Thymus (tissue), 11 donors: ENCODE results near the gene PBXIP1. TPM values are rescaled to one million over a fixed set of nuclear protein-coding genes. Genes with fewer than 3 reads are reported as not detected.

ENCODE experiments used
- DNase-seq, 9 donors: peaks; one replicate each; pipeline ENCODE4 v3.0.0-alpha.2; 2013; ENCODE audit warnings: low spot score in 9 of 9, low read depth in 6 of 9, missing footprints in 1 of 9
- H3K27ac ChIP-seq, 2 donors: one replicate each; pipeline ENCODE4 v1.5.1; 2013; ENCODE audit warnings: control low read depth in 1 of 2, low read depth in 1 of 2, low read length in 1 of 2, mild to moderate bottlenecking in 1 of 2, moderate library complexity in 1 of 2
- H3K27me3 ChIP-seq, 2 donors: one replicate each; pipeline ENCODE4 v1.5.1; 2013; ENCODE audit warnings: low read length in 1 of 2; ENCODE audit not compliant: control insufficient read depth in 2 of 2, insufficient read depth in 1 of 2
- H3K36me3 ChIP-seq, 2 donors: one replicate each; pipeline ENCODE4 v1.5.1; 2013; ENCODE audit warnings: low read length in 1 of 2, mild to moderate bottlenecking in 1 of 2, moderate library complexity in 1 of 2; ENCODE audit not compliant: control insufficient read depth in 2 of 2, insufficient read depth in 2 of 2
- H3K4me1 ChIP-seq, 2 donors: one replicate each; pipeline ENCODE4 v1.5.1; 2013; ENCODE audit warnings: low read length in 2 of 2; ENCODE audit not compliant: control insufficient read depth in 2 of 2, insufficient read depth in 2 of 2
- H3K4me3 ChIP-seq, 2 donors: one replicate each; pipeline ENCODE4 v1.5.1; 2013; ENCODE audit warnings: low read length in 2 of 2, control low read depth in 1 of 2, mild to moderate bottlenecking in 1 of 2
- H3K9me3 ChIP-seq, 2 donors: one replicate each; pipeline ENCODE4 v1.5.1; 2013; ENCODE audit warnings: low read length in 1 of 2, mild to moderate bottlenecking in 1 of 2; ENCODE audit not compliant: control insufficient read depth in 2 of 2, insufficient read depth in 1 of 2
- WGBS: extraction: QIAGEN DNeasy Blood & Tissue Kit; methylation state at CpG from one replicate; pipeline ENCODE4 v1.1.7; 2013; 5-methylcytosine and 5-hydroxymethylcytosine counted together
- polyA plus RNA-seq: library from polyadenylated mRNA; stranded (reverse); fragments of 200-250 nt; gene quantifications from one replicate; pipeline ENCODE4 v1.2.3, GENCODE V29; 2013
- total RNA-seq: library from RNA; stranded (reverse); fragments of 120-200 nt; gene quantifications from one replicate; pipeline ENCODE4 v1.2.4, GENCODE V29; 2013
- donor health status: healthy.

PBXIP1 gene
- total and polyA plus RNA-seq, 2 donors = 91.5 to 104 TPM

GRCh38 chr1:154943649-154944400 lies 12.1 kb downstream of the PBXIP1 start:
- Histone ChIP-seq H3K27ac (peak overlapping the region; percentile 22 to 23), H3K27me3 (no peaks in the 10 kb centered on the region), H3K9me3 (peaks cover 0 to 4% of the 10 kb centered on the region in 2 donors), H3K4me1 (peaks cover 10 to 56% of the 10 kb centered on the region in 2 donors), H3K36me3 (peaks cover 43 to 57% of the 10 kb centered on the region in 2 donors), H3K4me3 (no peak overlapping the region)
- peak in 2 of 9 donors; percentile 58 to 65 for DNase-seq
- 50% methylated on average over 6 of the region's 6 CpGs for WGBS

- peaks cover 23 to 36% of the 10 kb centered on the region in 2 donors for H3K36me3 ChIP-seq
These were observed 14.4 kb downstream of the PBXIP1 start for GRCh38 chr1:154941333-154942013.

DNA sequence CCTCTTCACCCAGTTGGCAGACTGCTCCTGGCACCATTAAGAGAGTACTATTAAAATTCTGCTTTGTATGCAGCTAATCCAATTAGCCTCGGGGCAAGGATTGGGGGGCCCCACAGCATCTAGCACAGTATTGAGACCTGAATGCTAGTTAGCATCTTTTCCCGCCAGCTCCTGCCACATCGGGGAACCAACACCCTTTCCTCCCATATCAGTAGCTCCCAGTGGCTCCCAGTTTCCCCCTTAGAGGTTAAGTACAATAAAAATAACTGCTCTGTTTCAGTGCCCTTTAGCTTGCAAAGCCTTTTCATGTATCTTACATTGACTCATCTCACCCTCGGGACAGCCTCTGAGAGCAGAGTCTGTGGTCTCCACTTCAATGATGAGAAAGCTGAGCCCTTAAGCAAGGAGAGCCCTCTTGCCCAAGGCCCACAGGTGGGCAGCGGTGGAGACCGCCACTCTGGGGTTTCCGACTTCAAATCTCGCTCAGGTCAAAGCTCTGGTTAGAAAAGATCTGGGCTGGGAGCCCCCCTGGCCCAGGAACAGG lies 15.2 kb downstream of the PBXIP1 start:
- peaks cover 0 to 6% of the 10 kb centered on the region in 2 donors for H3K9me3 ChIP-seq
- H3K4me3 ChIP-seq = no peak overlapping the region
- no peak for DNase-seq
- WGBS = 88% methylated on average over 8 of the region's 8 CpGs
- no peak overlapping the region for H3K27ac ChIP-seq
- H3K4me1 ChIP-seq = peaks cover 15 to 80% of the 10 kb centered on the region in 2 donors
- peaks cover 15 to 28% of the 10 kb centered on the region in 2 donors for H3K36me3 ChIP-seq
- H3K27me3 ChIP-seq = no peaks in the 10 kb centered on the region

More at GRCh38 chr1:154941333-154942013, 14.4 kb downstream of the PBXIP1 start:
- no peaks in the 10 kb centered on the region for H3K27me3 ChIP-seq
- DNase-seq = no peak
- no peak overlapping the region for H3K4me3 ChIP-seq
- peaks cover 0 to 6% of the 10 kb centered on the region in 2 donors for H3K9me3 ChIP-seq
- WGBS = 91% methylated on average over 5 of the region's 5 CpGs
- H3K4me1 ChIP-seq = peaks cover 10 to 72% of the 10 kb centered on the region in 2 donors
- peak overlapping the region; percentile 11 to 88 for H3K27ac ChIP-seq

GRCh38 chr1:154940213-154940560 lies 15.7 kb downstream of the PBXIP1 start:
- DNase-seq = no peak
- Histone ChIP-seq H3K9me3 (peaks cover 0 to 6% of the 10 kb centered on the region in 2 donors), H3K27me3 (no peaks in the 10 kb centered on the region), H3K4me3 (no peak overlapping the region), H3K4me1 (peaks cover 16 to 82% of the 10 kb centered on the region in 2 donors), H3K27ac (no peak overlapping the region), H3K36me3 (peaks cover 10 to 23% of the 10 kb centered on the region in 2 donors)
- WGBS = 68% methylated on average over 1 of the region's 1 CpG

DNA sequence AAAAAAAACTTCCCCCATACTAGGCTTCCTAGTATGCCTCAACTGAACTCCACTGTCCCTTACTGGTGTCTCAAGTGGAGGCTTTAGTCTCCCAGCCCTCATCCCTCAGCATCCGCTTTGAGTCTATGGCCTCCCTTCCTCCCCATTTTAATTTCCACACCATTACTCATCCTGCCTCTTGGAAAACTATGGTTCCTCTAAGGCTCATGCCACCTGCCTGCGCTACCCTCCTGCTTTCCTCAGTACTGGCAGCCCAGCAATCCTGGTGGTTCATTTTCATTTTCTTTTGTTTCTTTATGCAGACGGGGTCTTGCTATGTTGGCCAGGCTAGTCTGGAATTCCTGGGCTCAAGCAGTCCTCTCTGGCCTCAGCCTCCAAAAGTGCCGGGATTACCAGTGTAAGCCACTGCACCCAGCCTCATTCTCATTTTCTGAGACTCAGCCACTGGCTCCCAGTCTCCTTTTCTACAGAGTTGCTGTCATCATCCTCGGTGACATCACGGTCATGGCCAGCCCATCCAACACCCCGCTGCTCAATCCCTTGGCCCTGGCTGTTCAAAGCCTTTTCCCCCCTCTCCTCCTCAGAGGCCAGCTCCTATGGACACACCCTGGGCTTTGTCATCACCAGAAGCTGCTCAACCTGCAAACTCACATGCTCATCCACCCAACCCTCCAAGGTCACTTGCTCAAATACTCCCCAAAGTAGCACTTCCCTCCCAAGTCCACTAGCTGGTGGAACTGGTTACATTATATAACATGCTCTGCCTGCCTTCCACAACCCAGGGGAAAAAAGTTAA lies 17.1 kb downstream of the PBXIP1 start:
- 98% methylated on average over 7 of the region's 7 CpGs for WGBS
- Histone ChIP-seq H3K27me3 (no peaks in the 10 kb centered on the region), H3K4me1 (peaks cover 14 to 72% of the 10 kb centered on the region in 2 donors), H3K4me3 (no peak overlapping the region), H3K27ac (peak overlapping the region; percentile 38 to 95), H3K9me3 (peaks cover 0 to 6% of the 10 kb centered on the region in 2 donors), H3K36me3 (peaks cover 3 to 10% of the 10 kb centered on the region in 2 donors)
- DNase-seq = no peak

GRCh38 chr1:154937988-154938386 lies 17.9 kb downstream of the PBXIP1 start:
- DNase-seq = no peak
- H3K9me3 ChIP-seq = peaks cover 0 to 6% of the 10 kb centered on the region in 2 donors
- H3K27me3 ChIP-seq = no peaks in the 10 kb centered on the region
- H3K4me3 ChIP-seq = no peak overlapping the region
- 95% methylated on average over 8 of the region's 8 CpGs for WGBS
- peaks cover 14 to 64% of the 10 kb centered on the region in 2 donors for H3K4me1 ChIP-seq
- peaks cover 3 to 8% of the 10 kb centered on the region in 2 donors for H3K36me3 ChIP-seq
- H3K27ac ChIP-seq = peak overlapping the region in 1 of 2 donors; percentile 95

DNA sequence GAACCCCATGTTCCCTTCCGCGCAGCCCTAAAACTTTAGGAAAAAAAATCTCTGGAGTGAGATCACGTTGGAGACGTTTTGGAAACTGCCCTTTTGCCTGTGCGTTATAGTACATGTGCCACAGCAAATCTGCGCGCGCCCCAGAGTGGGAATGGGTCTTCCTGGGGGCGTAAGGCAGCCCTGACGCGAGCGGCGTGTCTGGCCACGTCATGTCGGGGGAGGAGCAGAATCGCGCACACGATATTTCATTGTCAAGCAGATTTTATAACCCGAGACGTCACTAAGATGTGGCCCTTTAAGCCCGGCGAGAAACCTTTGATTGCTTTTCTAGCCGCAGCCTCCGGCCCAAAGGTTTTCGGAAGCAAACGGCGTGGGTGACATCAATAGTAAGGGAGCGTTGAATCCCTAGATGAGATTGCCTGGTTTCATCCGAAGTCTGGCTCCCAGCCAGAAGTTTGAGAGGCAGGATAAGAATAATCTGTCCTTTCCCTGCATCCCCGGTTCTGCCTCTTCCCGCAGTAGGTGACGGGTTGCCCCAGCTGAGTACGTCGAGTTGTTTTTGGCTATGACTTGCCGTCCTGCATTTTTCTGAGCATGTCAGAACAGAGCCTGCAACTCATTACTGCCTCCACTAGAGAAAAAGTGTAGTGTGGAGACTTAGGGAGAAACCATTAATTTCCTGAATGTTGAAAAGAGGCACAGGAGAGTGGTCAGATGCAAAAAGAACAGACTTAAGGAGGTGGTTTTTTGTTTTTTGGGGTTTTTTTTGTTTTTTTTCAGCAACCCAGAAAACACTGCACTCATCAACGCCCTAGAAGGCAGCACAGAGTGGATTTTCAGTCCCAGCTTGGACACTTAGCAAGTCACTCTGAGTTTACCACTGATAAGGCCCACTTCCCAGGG lies 18.6 kb downstream of the PBXIP1 start:
- Histone ChIP-seq H3K4me1 (peaks cover 9 to 58% of the 10 kb centered on the region in 2 donors), H3K4me3 (peak overlapping the region; percentile 65 to 67), H3K36me3 (peaks cover 2 to 3% of the 10 kb centered on the region in 2 donors), H3K9me3 (peaks cover 0 to 6% of the 10 kb centered on the region in 2 donors), H3K27me3 (no peaks in the 10 kb centered on the region), H3K27ac (peak overlapping the region; percentile 95 to 100)
- peak; percentile 83 to 95 (median 91) for DNase-seq
- WGBS = 1% methylated on average over 36 of the region's 36 CpGs

GRCh38 chr1:154936555-154937084 lies 19.3 kb downstream of the PBXIP1 start, which contains the start of gene PMVK:
Gene PMVK (minus strand): TSS chr1:154936719. CDS start chr1:154936685, 34 bp downstream.
- WGBS = under 1% methylated on average over 45 of the region's 45 CpGs
- Histone ChIP-seq H3K27ac (peak within 1 kb of the TSS; percentile 95 to 100), H3K4me1 (peaks cover 7 to 51% of the 10 kb centered on the region in 2 donors), H3K27me3 (no peaks in the 10 kb centered on the region), H3K9me3 (peaks cover 0 to 4% of the 10 kb centered on the region in 2 donors), H3K4me3 (peak within 1 kb of the TSS; percentile 65 to 67), H3K36me3 (peaks cover 0 to 3% of the 10 kb centered on the region in 2 donors)
- DNase-seq = peak; percentile 92 to 99 (median 96)
